HG03378 (cell line): ENCODE results near the gene TPD52L1.

ENCODE experiments used
- ATAC-seq: cut with Tn5 transposase; IDR thresholded peaks from one replicate; pipeline ENCODE4 v1.9.1; 2021; ENCODE audit warnings: mild to moderate bottlenecking, moderate library complexity; ENCODE audit not compliant: unreplicated experiment

Gene TPD52L1

DNA sequence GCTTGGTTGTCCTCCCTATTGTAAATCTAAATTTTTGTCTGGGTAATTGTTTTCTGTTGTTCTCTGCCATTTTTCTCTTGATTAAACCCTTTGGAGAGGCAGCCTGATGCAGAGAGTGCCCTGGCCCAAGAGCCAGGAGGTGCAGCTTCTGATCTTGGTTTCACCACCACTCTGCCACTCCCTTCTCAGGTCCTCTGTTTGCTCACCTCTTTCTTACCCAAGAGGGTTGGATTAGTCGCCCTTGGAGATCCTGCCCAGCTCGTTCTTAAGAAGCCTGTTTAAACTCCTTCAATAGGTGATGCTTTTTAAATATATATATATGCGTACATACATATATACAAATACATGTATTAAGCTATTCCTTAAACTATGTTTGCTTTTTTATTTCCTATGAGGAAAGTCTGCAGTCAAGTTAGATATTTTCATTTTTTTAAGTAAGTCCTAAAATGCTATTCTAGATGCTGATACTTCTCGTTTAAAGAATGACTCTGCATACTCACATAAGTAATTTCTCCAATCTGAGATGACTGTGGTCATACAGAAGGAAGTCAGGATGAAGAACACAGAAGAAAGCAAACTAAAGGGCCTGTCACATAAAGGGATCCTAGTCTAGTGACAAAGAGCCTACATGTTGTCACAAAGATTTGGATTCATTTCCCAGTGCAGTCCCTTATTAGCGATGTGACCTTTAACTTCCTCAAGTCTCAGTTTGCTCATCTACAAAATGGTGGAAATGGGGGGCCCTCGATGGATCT lies 19.9 kb downstream of the TPD52L1 start:
- no peak for ATAC-seq

DNA sequence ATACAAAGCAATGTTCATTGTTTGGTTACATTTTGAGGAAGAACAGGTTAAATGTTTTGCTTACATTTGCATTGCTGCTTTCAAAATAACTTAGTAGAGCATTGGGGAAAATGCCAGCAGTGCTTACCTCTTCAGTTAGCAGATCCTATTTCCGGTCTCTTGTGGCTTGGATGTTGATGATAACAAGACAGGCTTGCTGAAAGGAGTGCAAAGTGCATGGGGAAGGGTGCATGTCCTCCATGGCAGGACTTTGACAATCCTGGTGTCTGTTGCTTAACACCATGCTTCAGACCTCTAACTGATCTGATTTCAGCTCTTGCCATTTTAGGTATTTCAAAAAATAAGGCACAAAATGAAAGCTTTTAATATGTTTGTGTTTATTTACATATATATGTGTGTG lies 21.1 kb downstream of the TPD52L1 start:
- no peak for ATAC-seq

DNA sequence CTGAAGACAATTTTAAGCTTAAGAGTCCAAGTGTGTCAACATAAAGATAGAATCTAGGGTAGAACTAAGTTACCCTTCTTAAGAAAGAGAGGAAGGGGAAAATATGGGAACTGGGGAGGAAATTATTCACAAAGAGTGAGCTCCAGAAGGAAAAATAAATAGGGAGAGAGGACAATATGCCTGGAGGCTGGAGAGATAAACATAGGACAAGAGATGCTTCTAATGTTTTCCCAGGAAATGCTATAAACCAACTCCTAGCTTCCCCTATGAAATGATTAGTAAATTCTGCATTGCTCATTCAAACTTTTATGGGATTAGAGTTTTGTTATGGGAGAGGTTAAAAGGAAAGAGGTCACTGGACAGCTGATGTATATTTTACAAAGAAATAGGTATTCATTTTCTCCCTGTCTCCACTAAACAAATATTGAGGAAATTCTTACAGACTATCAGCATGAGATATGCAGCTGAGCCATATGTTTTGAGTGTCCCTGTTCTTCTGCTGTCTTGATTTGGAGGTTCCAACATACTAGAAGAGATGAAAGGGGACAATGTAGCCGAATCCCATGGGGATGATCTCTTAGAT lies 22.0 kb downstream of the TPD52L1 start:
- ATAC-seq = no peak

DNA sequence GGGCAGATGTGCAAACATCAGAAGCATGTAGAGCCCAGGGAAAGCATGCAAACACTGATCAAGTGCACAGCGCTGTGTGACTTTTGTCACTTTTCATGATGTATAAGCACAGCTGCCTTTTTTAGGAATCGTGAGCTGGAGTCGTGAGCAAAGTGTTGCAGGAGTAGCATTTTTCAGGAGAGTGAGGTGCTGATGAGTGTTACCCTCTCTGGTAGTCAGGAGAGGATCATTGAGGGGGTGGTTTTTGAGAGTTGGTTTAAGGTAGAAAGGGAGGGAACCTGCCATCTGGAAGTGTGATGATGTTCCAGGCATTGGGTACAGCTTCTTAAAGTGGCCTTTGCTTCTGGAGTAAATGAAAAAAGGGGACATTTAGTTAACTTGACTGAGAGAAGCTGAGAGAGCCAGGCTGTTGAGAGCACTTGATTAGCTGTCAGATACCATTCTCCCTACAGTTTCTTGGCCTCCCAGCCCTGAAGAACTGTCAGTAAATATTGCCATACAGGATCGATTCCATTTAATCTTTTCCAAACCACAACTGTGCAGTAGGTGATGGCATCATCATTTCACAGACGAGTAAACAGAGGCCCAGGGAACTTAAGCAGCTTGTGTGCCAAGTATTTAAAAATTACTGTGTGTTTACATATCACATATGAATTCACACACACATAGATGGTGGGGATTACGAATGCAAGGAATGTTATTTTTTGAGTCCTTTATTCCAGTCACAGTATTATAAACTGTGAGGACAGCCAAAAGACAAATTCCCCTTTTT lies 28.9 kb downstream of the TPD52L1 start:
- no peak for ATAC-seq

DNA sequence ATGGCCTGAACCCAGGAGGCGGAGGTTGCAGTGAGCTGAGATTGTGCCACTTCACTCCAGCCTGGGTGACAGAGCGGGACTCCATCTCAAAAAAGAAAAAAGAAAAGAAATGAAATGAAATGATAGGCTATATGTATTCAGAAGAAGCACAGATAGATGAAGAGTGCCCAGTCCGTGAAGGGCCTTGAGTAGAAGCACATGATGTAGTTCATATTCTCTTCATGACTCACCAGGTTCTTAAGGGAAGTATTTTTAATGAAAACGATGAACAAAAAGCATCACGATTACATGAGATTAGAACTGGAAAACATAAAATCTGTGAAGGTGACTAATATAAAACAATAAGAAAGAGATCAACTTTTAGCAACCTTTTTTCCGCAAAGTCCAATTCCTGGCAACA lies 29.8 kb downstream of the TPD52L1 start:
- ATAC-seq = no peak

DNA sequence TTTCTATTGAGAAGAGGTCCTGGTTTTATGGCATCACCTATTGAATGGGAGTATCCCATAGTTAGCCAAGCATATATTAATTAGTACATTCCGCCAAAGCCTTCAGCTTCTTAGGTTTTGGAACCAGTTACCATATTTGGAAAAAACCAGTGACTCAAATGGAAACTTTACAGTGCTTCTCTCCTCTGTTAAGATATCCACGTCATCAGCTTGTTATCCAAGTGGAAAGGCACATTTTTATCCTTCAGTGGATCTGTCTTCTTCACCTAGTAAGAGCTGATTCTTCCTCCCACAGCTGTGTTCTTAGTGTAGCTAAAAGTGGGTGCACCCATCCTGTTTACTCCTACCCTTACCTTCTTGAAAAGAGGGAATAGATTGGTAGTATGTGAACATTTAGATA lies 34.5 kb downstream of the TPD52L1 start:
- ATAC-seq = no peak

DNA sequence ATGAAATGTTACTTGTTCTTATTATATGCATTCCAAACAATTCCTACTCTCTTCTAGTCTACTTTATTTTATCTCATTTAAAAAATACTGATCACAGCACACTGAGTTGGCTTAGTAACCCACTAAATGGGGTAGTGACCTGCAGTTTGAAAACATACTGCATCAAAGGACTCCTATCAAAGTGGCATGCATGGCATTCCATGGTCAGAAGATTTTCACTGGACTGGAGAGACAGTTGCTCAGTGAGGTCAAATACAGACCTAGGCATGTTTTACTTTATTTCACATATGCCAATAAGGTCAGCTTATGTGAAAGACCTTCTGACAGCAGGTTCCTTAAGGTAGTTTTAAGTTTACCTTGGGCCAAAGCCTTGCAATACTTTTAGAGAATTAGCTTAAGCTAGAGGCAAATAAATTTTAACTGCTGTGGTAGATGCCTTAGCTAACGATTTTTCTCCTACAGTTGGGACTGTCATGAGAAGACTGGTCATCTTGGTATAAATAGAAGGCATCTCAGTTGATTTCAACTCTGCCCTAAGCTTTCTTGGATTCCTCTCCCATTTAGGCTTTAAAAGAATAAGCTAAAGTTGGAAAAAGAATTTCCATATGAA lies 35.1 kb downstream of the TPD52L1 start:
- no peak for ATAC-seq

DNA sequence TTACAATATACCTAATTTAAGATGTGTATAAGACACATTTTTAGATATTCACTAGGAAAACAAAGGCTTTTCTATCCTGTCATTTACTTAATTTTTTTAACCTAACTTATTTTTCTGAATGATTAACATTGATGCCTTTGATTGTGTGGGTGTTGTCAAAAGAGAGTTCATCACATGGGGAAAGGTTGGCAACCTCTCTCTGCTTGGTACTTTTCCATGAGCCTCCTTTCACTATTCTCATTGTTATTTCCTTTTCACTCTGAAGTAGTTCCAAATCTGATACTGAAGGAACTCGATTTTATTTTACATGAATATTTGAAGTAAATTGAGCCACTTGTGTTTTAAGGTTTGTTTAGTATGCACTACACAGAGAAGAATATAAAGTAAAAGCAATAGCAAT lies 35.9 kb downstream of the TPD52L1 start:
- ATAC-seq = no peak

DNA sequence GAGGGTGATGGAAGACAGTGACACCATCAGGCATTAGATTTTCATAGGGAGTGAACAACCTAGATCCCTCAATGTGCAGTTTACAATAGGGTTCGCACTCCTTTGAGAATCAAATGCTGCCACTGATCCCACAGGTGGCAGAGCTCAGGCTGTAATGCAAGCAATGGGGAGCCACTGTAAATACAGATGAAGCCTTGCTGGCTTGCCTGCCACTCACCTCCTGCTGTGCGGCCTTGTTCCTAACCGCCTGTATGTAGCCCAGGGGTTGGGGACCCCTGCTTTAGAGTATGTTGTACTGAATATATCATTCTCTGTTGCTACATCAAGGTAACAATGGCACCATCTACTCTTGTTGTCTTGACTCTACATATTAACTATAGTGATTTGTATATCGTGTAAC lies 37.1 kb downstream of the TPD52L1 start:
- ATAC-seq = no peak

DNA sequence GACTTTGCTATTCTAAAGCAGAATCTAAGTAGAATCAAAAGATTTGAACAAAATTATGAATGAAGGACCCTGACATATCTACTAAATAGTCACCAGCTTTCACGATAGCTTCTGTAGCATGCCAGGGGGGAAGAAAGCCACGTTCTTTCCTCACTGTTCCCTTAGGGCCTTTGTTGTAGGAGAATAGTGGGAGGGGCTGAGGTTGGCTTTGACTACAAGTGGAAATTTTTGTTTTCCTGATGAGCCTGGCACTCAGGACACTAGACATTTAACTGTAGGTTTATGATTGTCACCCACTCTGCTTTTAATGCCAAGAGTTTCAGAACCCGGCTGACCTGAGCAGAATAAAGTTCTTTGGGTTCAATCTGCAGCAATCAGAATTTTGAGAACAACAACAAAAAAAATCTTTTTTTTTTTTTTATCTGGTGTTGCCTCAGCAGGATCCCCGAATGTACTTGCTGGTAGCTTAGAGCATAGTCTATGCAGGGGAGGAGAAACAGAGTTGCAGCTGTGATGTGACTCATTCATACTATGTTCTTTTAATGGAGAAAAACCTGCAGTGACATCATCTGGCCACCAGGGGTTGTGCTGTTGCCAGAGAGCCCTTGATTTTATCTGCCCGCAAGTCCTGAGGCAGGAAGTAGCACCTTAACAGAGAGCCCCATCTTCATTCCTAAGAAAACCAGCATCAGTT lies 38.5 kb downstream of the TPD52L1 start:
- peak; percentile 96 for ATAC-seq

DNA sequence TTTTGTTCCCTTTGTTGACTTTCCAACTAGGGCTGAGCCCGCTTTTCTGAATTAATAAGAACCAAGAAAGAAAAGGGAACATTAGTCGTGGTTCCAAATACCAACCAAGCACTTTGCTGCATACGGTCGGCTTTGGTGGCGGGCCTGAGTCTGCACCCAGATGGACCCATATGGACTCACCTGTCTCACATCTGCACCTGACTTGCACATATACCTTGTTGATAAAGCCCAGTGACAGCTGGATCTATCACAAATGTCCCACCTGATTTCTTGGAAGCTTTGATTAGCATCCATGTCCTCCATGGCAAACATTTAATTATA lies 39.0 kb downstream of the TPD52L1 start:
- ATAC-seq = peak; percentile 8

DNA sequence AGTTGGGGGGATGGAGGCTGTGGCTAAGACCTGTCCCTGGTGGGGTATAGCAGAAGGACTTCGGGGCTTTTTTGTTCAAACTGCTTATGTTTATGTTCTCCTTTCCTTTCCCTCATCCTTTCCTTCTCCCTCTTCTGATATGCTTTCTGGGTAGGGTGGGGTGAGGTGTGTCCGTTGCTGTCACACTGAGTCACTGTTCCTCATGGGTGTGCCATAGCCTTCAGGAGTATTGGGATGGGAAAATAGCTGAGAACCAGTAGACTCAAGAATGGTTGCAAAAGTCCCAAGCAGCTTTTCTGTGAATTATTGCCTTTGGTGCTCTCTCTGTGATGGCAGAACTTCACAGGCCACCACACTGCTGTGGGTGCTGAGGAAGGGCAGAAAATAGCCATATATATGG lies 39.6 kb downstream of the TPD52L1 start:
- no peak for ATAC-seq

DNA sequence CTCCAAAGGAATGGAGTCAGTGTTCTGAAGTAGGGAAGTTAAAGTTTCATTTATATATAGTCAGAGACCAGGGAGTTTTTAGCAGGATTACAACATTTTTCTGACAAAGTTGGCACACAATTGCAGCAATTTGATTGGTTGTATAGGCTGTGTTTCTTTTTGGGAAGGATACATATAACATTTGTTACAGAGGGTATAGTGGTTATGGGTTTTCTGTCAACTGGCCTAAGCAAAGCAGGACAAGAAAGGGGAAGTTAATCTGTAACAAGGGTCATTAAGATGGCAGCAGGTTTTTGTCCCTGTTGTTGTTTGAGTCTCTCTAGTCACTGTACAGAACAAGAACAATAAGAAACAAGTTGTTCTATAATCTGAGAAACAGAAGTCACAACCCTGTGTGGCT lies 41.4 kb downstream of the TPD52L1 start:
- no peak for ATAC-seq

DNA sequence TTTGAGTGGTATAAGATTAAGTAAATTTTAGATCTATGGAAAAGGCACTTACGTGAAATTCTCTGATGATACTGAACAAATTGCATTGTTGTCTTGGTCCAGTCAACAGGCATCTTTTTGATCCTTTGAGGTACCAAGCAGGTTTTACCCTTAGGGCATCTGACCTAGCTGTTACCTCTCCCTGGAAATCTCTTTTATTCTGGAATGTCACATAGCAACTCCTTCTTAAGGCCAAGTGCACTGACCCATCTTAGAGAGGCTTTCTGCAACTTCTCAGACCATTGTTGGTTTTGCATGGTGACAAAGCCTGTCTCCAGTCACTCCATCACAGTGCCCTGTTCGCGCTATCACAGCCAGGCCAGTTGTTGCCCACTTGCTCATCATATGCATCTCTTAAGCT lies 42.0 kb downstream of the TPD52L1 start:
- no peak for ATAC-seq

DNA sequence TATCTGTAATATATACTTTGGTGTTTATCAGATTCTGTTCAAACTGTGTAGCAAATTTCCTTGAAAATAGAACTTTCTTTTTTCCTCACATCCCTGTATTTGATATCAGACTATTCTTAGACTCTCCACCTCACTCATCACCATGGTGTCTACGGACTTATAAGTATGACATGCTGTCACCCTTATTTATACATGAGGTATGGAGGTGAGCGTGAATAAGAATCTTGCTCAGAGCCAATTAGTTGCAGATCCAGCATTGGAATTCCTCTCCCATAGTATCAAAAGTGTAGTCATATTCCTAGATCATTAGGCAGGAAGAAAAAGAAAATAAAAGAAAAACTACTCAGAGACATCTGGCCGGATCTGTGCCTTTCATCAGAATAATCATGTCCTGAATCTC lies 43.0 kb downstream of the TPD52L1 start:
- ATAC-seq = no peak

DNA sequence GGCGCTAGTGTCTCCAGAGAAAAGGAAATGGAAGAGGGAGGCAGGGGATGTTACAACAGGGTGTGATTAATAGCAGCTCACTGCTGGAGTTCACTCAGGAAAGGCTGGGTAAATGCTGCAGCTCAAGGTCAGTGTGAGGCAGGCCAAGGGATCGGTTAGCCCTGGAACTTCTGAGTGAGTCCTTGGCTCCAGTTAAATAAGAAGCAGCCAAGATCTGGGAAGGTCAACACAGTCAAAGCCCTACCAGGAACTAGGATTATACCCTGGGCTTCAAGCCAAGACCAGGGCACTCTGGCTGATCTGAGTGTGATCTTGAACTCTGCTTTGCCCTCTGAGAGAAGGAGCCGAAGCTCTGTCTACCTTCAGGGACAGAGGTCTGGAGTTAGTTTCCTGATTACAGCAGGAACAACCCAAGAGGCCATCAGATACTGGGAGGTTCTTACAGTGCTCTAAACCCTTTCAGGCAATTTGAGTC lies 44.3 kb downstream of the TPD52L1 start:
- no peak for ATAC-seq

DNA sequence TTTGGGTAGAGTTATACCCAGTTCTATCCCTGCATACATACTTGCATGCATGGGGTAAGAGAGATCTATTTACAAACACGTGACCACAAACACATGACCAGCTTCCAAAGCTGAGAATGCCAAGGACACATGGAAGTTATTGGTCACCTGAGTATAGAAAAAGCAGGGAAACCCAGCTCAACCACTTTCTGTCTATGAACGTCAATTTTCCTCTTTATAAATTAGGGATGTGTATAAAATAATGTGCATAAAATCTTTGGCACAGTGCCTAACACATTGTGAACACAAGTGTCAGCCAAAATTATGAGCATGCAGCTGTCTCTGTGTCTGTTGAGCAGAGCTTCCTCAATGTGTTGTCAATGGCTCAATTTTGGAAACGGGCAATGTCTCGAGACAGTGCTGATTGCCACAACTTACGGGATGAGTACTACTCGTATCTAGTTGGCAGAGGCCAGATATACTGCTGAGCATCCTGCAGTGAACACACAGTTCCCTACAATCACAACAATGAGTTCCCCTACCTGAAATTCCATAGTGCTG lies 44.9 kb downstream of the TPD52L1 start:
- no peak for ATAC-seq

DNA sequence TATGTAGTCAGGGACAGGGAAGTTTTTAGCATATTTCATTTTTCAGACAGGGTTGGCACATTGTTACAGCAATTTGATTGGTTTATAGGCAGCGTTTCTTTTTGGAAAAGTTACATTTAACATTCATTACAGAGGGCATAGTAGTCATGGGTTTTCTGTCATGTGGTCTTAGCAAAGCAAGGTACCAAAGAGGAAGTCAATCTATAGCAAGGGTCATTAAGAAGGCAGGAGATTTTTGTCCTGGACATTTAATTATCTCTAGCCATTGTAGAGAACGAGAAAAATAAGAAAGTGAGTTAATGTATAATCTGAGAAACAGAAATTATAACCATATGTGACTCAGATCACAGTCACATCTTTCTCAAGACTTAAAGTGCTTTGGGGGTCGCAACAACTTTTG lies 47.4 kb downstream of the TPD52L1 start:
- ATAC-seq = no peak

DNA sequence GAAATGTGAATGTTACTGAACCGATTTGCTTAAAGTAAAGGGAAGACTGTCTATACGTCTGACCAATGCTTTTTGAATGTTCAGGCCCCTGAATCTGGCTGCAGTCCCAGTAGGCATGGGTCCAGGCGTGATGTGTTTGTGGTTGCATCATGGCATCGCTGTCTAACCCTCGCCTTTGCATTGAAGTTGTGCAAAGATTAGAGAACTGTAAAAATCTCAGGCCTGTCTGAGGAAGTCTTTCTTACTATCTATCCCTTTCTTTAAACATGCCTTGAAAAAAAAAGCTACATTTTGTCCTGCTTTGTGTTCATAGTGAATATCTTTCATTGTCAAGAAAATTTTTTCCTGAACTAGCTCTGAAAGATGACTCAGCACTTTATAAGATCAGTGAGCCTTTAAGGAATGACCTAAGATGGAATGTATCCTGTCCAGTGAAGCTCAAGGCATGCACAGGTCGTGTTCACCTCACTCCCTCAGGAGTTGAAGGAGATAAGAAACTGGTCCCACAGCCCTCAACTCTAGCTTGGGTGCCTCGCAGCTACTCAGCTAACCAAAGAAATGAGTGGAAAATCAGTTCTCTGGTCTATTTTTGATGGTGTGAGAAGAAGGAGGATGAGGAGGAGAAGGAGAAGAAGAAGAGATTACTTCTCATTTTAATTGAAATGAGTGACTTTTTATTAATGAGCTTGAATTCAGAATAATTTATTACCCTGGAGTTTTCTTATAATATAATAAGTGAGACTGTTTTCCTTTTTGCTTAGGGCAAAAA lies 48.6 kb downstream of the TPD52L1 start:
- no peak for ATAC-seq

DNA sequence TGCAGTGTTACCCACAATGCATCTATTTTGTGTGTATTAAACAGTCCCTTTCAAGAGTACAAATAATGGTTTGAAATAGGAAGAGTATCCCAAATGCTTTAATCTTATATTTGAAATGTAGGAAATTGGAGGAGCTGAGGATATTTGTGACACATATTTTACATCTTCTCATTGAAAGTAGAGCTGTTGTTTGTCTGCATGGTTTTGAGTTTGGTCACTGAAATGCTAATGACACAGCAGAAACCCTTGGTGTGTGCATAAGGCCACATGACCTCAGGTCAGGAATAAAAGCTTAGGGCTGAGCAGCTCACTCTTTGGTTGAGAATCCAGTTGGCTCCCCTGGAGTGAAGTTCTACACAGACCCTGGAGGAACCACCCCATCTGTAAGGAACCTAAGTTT lies 49.8 kb downstream of the TPD52L1 start:
- ATAC-seq = no peak
